Stimulated activated CD4-positive, alpha-beta T cell treated with anti-CD3 and anti-CD28 coated beads, Interleukin-1b, Interleukin-23, amount 100 ng/mL, for 4 hours (primary cell): Measurements from ENCODE around the gene RNF213.

Source experiments
- DNase-seq, 2 donors: peaks; one replicate each; pipeline ENCODE4 v3.0.0-alpha.2; 2020; ENCODE audit warnings: low read depth in 2 of 2

Gene RNF213

DNA sequence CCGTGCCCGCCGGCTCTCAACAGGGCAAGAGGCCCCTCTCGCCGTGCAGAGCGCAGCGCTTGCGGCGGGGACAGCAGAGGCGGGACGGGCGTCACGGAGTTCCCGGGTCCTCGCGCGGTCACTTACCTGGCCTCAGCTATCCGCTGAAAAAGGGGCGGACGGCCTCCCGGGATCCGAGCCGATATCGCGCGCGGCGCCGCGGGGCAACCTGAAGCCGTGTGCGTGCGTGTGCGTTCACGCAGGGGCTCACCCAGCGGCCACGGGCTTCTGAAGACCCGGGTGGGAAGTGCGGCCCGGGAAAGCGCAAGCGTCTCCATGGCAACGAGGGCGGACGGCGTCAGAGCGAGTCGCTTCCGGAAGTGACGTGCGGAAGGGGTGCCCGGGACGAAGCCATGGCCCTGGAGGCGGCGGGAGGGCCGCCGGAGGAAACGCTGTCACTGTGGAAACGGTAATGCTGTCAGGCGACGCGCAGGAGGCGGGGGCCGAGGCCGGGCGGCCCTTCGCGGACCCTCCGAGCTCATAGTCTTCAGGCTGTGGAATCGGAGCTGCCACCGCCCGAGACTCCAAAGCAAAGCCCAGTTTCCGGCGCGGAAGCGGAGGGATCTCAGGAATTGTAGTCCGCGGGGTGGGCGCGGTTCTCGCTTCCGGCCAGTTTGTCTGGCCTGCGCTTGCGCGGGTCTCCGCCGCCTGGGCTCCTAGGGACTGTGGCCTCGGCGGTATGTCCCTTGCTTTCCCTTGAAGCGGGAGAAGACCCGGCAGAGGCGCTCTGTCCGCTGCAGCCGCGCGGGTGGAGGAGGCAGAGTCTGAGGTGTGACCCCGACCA lies 154.4 kb downstream of the RNF213 start, which contains the start of gene ENDOV:
ENDOV (plus strand) TSS at position 365 of the 823 bp plus-strand sequence; CDS start at position 393, 28 bp downstream.
- DNase-seq: peak; percentile 87

DNA sequence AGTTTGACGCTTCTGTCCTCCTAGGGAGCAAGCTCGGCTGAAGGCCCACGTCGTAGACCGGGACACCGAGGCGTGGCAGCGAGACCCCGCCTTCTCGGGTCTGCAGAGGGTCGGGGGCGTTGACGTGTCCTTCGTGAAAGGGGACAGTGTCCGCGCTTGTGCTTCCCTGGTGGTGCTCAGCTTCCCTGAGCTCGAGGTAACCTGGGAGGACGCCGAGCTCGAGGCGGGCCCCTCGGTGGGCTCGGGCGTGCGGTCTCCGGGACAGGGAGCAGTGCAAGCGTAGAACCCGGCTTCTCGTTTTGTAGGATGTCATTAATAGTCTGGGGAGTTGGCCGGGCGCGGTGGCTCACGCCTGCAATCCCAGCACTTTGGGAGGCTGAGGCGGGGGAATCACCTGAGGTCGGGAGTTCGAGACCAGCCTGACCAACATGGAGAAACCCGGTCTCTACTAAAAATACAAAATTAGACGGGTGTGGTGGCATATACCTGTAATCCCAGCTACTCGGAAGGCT lies 155.0 kb downstream of the RNF213 start:
- no peak for DNase-seq

DNA sequence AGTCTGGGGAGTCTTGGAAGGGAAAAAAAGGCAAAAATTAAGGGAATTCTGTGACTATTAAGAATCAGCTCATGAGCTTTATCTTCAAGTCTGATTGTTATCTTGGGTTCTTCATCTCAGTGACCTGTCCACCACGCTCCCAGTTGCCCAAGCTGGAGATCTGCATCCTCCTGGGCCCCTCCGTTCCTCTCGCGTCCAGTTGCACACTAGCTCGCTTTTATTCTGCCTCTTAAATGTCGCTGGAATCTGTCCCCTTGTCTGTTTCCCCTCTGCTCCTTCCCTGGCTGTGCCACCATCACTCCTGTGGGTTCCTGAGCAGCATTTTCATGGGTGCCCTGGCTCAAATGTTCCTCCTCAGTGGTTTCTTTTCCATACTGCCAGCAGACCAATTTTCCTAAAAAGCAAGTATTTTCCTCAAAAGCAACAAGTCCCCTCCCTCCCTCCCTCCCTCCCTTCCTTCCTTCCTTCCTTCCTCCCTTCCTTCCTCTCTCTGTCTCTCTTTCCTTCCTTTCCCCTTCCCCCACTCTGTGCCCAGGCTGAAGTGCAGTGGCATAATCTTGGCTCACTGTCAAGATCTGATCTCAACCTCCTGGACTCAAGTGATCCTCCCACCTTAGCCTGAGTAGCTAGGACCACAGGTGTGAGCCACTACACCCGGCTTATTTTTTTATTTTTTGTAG lies 155.7 kb downstream of the RNF213 start:
- no peak for DNase-seq

GRCh38 chr17:80416940-80417293 lies 156.3 kb downstream of the RNF213 start:
- DNase-seq: no peak

GRCh38 chr17:80418589-80418988 lies 157.9 kb downstream of the RNF213 start:
- DNase-seq: no peak

DNA sequence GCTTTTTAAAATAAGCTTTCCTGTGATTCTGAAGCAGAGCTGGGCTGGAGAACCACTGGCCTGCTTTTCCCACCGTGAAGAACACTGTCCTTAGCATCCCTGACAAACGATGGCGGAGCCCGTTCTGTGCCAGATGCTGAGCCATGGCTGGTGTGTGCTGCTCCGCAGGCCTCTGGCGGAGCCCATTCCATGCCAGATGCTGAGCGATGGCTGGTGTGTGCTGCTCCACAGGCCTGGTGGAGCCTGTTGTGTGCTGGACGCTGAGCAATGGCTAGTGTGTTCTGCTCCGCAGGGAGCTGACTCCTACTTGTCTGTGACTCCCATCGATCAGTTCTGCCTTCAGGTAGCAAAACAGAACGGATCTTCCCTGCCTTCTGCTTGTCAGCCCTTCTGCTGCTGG lies 158.6 kb downstream of the RNF213 start:
- no peak for DNase-seq

DNA sequence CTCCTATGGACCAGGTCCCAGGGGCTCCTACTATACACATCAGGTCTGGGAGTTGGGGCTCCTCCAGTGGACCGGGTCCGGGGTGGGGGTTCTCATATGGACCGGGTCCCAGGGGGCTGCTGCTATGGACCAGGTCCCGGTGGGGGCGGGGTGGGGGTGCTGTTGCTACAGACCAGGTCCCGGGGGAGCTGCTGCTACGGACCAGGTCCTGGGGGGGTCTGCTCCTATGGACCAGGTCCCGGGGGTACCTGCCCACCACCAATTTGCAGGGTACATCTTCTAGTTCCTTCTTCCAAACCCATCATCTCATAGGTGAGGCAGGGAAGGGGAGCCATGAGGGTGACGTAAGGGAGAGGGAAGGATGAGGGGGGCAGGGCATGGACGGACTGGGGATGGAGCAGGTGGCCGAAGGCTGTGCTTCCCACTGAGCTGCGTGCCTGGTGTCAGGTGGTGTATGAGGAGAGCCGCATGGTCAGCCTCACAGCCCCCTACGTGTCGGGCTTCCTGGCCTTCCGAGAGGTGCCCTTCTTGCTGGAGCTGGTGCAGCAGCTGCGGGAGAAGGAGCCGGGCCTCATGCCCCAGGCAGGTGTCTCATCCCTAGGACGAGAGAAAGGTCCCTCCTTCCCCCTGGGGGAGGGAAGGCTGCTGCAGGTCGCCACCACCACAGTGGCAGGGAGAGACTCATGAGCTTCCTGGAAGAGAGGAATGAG lies 160.9 kb downstream of the RNF213 start:
- DNase-seq: no peak

DNA sequence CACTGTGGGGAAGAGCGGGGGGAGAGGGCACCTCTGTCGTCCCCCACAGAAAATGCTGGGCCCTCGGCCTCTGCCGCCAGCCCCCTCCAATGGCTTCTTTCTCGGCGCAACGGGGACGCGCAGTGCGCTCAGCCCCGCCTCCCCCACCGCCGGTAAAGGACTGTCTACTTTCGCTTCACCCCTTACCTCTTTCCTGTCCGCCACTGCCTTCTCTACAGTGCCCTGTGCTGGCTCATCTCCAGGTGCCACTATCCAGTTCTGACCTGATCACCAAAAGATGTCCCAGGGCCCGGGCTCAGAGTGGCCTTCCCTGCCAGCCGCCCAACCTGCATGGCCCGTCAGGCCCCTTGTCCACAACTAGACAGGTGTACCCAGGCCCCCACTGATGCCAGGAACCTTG lies 161.6 kb downstream of the RNF213 start:
- no peak for DNase-seq

GRCh38 chr17:80422981-80423380 lies 162.3 kb downstream of the RNF213 start:
- no peak for DNase-seq

- no peak for DNase-seq
Observed at GRCh38 chr17:80423536-80424225, 163.0 kb downstream of the RNF213 start.

DNA sequence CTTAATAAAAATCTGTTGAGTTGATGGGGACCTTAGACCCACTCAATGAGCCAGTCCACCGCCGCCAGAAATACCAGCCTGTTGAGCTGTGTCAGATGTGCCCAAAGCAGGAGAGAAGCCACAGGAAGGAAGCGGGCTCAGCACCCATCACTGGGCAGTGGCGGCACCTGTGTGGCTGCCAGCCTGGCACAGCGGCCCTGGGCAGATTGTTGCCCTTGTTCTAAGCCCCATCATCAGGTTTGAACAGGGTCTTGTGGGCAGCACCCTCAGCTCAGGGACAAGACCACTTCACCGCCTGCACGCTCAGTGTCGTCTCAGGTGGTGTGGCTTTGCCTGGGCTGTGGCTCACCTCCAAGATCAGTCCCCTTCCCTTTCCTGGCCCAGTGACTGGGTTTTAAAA lies 163.6 kb downstream of the RNF213 start:
- no peak for DNase-seq

- DNase-seq: no peak
Observed at GRCh38 chr17:80424878-80425765, 164.5 kb downstream of the RNF213 start.

DNA sequence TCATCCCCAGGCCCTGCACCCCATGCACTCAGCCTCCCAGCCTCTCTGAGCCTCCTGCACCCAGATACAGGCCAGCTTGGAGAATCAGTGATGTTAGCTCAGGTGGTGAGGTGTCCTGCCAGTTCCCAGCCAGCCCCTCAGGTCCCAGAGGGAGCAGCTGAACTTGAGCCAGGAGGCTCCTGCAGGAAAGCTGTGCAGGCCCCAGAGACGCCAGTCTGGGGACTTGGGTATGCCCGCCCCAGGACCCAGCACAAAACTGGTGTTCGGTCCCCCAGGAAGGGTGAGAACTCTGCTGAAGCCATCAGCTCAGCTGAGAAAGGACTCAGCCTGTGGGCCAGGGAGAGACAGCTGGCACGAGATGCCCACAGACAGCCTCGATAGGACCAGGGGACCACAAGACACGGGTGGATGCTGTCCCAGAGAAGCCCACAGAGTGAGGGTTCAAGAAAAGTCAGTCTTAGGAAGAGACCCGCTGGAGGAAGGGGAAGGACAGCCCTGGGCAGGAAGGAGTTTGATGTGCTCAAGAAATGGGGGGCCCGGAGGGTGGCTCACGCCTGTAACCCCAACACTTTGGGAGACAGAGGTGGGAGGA lies 165.3 kb downstream of the RNF213 start:
- no peak for DNase-seq

DNA sequence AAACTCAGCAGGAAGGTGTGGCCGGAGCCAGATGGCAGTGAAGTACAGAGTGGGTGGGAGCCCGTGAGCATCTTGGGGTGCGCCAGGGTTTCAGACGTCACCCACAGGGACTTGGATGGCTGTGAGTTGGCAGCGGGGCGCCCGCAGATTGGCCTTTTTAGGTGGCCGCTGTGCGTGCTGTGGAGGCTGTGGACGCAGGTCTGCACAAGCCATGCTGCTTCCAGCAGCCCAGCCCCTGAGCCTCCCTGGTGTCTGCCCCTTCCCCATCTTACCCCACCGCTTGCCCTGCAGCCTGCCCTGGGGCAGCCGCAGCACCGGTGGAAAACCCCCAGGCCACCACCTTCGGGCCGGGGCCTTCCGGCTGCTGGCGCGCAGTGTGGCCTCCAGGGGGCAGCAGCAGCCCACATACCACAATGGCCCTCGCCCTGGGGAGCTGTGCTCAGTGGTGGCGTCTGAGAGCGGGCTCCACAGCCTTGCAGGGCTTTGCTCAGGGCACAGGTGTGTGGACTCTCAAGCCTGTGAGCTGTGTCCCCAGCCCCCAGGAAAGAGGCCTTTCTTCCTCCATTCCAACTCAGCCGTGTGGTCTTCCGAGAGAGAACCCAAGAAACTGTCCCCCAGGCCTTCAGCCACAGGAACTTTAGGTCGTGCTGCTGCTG lies 166.1 kb downstream of the RNF213 start:
- DNase-seq: peak; percentile 84 to 88

GRCh38 chr17:80427366-80428282 lies 167.0 kb downstream of the RNF213 start:
- DNase-seq: no peak

GRCh38 chr17:80428363-80428762 lies 167.7 kb downstream of the RNF213 start:
- no peak for DNase-seq

GRCh38 chr17:80428796-80429195 lies 168.1 kb downstream of the RNF213 start:
- no peak for DNase-seq

- DNase-seq: no peak
Observed at GRCh38 chr17:80429356-80430275, 169.0 kb downstream of the RNF213 start.
